Measurements from ENCODE around the gene SLFNL1.

DNA sequence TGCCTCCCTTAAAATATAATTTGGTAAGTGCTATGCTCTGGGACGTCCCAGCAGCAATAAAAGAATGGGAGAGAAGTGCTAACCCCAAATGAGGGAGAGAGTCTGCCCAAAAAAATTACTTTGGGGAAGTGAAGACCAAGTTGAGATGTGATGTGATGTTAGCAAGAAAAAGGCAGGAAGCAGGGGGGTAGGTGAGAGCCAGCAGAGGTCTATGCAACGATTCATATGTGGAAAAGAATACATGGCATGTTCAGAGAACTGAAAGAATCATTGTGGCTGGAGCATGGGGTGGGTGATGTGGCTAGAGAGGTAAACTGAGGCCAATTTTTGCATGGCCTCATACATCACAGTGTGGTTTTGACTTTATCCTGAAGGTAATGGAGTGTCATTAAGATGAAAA is 47.6 kb downstream of the SLFNL1 start:
- TF ChIP-seq, protein P1, sequence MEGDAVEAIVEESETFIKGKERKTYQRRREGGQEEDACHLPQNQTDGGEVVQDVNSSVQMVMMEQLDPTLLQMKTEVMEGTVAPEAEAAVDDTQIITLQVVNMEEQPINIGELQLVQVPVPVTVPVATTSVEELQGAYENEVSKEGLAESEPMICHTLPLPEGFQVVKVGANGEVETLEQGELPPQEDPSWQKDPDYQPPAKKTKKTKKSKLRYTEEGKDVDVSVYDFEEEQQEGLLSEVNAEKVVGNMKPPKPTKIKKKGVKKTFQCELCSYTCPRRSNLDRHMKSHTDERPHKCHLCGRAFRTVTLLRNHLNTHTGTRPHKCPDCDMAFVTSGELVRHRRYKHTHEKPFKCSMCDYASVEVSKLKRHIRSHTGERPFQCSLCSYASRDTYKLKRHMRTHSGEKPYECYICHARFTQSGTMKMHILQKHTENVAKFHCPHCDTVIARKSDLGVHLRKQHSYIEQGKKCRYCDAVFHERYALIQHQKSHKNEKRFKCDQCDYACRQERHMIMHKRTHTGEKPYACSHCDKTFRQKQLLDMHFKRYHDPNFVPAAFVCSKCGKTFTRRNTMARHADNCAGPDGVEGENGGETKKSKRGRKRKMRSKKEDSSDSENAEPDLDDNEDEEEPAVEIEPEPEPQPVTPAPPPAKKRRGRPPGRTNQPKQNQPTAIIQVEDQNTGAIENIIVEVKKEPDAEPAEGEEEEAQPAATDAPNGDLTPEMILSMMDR (conservative IDR thresholded peaks at IDR 0.05; ENCODE audit: low read length) = no peak
- TF ChIP-seq EZH2phosphoT487 (IDR thresholded peaks at IDR 0.05; ENCODE audit: borderline replicate concordance) = no peak
